Measurements from ENCODE around the gene FAM3B.

GRCh38 chr21:41269535-41269934 lies 47.1 kb upstream of the FAM3B start:
- no peak for TF ChIP-seq POLR2A (IDR thresholded peaks at IDR 0.05)
- TF ChIP-seq, protein P1, sequence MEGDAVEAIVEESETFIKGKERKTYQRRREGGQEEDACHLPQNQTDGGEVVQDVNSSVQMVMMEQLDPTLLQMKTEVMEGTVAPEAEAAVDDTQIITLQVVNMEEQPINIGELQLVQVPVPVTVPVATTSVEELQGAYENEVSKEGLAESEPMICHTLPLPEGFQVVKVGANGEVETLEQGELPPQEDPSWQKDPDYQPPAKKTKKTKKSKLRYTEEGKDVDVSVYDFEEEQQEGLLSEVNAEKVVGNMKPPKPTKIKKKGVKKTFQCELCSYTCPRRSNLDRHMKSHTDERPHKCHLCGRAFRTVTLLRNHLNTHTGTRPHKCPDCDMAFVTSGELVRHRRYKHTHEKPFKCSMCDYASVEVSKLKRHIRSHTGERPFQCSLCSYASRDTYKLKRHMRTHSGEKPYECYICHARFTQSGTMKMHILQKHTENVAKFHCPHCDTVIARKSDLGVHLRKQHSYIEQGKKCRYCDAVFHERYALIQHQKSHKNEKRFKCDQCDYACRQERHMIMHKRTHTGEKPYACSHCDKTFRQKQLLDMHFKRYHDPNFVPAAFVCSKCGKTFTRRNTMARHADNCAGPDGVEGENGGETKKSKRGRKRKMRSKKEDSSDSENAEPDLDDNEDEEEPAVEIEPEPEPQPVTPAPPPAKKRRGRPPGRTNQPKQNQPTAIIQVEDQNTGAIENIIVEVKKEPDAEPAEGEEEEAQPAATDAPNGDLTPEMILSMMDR (IDR thresholded peaks at IDR 0.05) = no peak
- TF ChIP-seq EP300 (IDR thresholded peaks at IDR 0.05; ENCODE audit: low read depth) = no peak
- TF ChIP-seq POLR2AphosphoS5 (IDR thresholded peaks at IDR 0.05) = no peak

All from transverse colon (tissue), 4 donors.